Measurements from ENCODE around the gene TMEM61.
"Not testable (repeated sequence)": the region's sequence is repeated elsewhere in the genome, so short reads cannot be mapped to it uniquely, and the experiment has no call there.

Gene TMEM61

GRCh38 chr1:55005351-55006140, 25.1 kb downstream of the TMEM61 start:
- no peak for DNase-seq

- DNase-seq: no peak
Observed at GRCh38 chr1:55006931-55007330, 26.5 kb downstream of the TMEM61 start.

- DNase-seq: no peak
Observed at GRCh38 chr1:55007625-55008024, 27.2 kb downstream of the TMEM61 start.

GRCh38 chr1:55010194-55010886, 29.9 kb downstream of the TMEM61 start:
- DNase-seq: no peak

GRCh38 chr1:55010887-55011217, 30.4 kb downstream of the TMEM61 start:
- no peak for DNase-seq

GRCh38 chr1:55012661-55013060, 32.2 kb downstream of the TMEM61 start:
- DNase-seq: no peak

GRCh38 chr1:55015123-55015522, 34.7 kb downstream of the TMEM61 start:
- no peak for DNase-seq

- no peak for DNase-seq
Observed at GRCh38 chr1:55015731-55016620, 35.5 kb downstream of the TMEM61 start.

GRCh38 chr1:55018395-55018794, 38.0 kb downstream of the TMEM61 start:
- no peak for DNase-seq

- DNase-seq: peak; percentile 46 to 56
Observed at GRCh38 chr1:55021942-55022546, 41.6 kb downstream of the TMEM61 start.

GRCh38 chr1:55024163-55024562, 43.7 kb downstream of the TMEM61 start:
- DNase-seq: not testable (repeated sequence)

- DNase-seq: not testable (repeated sequence)
Observed at GRCh38 chr1:55026682-55027081, 46.3 kb downstream of the TMEM61 start.

- DNase-seq: not testable (repeated sequence)
Observed at GRCh38 chr1:55031098-55031497, 50.7 kb downstream of the TMEM61 start.

- DNase-seq: no peak
Observed at GRCh38 chr1:55033265-55033614, 52.8 kb downstream of the TMEM61 start.

- no peak for DNase-seq
Observed at GRCh38 chr1:55034476-55035133, 54.2 kb downstream of the TMEM61 start.

- no peak for DNase-seq
Observed at GRCh38 chr1:55035904-55036303, 55.5 kb downstream of the TMEM61 start.

- DNase-seq: no peak
Observed at GRCh38 chr1:55037733-55038551, 57.5 kb downstream of the TMEM61 start.

GRCh38 chr1:55038552-55038838, 58.1 kb downstream of the TMEM61 start:
- no peak for DNase-seq

- no peak for DNase-seq
Observed at GRCh38 chr1:55038974-55039341, 58.5 kb downstream of the TMEM61 start.

- DNase-seq: no peak
Observed at GRCh38 chr1:55039342-55040082, 59.1 kb downstream of the TMEM61 start, which contains the start of gene PCSK9. PCSK9 (plus strand) TSS chr1:55039548; CDS start chr1:55039838, 290 bp downstream.

Measured in NCI-H1930 (cell line).